Lung (tissue), 12 donors: ENCODE results near the gene NFIA. TPM values are rescaled to one million over a fixed set of nuclear protein-coding genes. Genes with fewer than 3 reads are reported as not detected.

ENCODE experiments used
- ATAC-seq: fragments of 200-7000 bp; cut with Tn5 transposase; one replicate; pipeline ENCODE4 v1.9.1; 2020; ENCODE audit warnings: moderate number of reproducible peaks; ENCODE audit not compliant: insufficient read depth, low FRiP score
- DNase-seq, 3 donors: peaks; one replicate each; pipeline ENCODE4 v3.0.0-alpha.2; 2013 to 2017
- H3K27ac ChIP-seq, 2 donors: one replicate each; pipeline ENCODE4 v1.5.1; 2013; ENCODE audit warnings: mild to moderate bottlenecking in 2 of 2, moderate library complexity in 2 of 2, control low read depth in 1 of 2, inconsistent platforms in 1 of 2, low read depth in 1 of 2, low read length in 1 of 2
- H3K27me3 ChIP-seq, 3 donors: one replicate each; pipeline ENCODE4 v1.5.1; 2013; ENCODE audit warnings: low read length in 2 of 3; ENCODE audit not compliant: control insufficient read depth in 3 of 3, insufficient read depth in 3 of 3
- H3K36me3 ChIP-seq, 4 donors: one replicate each; pipeline ENCODE4 v1.5.1; 2013; ENCODE audit warnings: low read length in 4 of 4, mild to moderate bottlenecking in 1 of 4, moderate library complexity in 1 of 4; ENCODE audit not compliant: control insufficient read depth in 4 of 4, insufficient read depth in 4 of 4
- H3K4me1 ChIP-seq, 5 donors: one replicate each; pipeline ENCODE4 v1.5.1; 2013; ENCODE audit warnings: low read length in 5 of 5, mild to moderate bottlenecking in 2 of 5, moderate library complexity in 1 of 5; ENCODE audit not compliant: control insufficient read depth in 5 of 5, insufficient read depth in 5 of 5
- H3K4me3 ChIP-seq: one replicate; pipeline ENCODE4 v1.5.1; 2013; ENCODE audit warnings: mild to moderate bottlenecking, control low read depth, moderate library complexity
- H3K9ac ChIP-seq, 2 donors: one replicate each; pipeline ENCODE4 v1.5.1; 2013; ENCODE audit warnings: low read length in 2 of 2, control low read depth in 1 of 2; ENCODE audit not compliant: insufficient read depth in 1 of 2
- H3K9me3 ChIP-seq, 4 donors: one replicate each; pipeline ENCODE4 v1.5.1; 2013; ENCODE audit warnings: low read length in 3 of 4, mild to moderate bottlenecking in 1 of 4, moderate library complexity in 1 of 4; ENCODE audit not compliant: control insufficient read depth in 4 of 4, insufficient read depth in 3 of 4
- WGBS, 2 donors: extraction: QIAGEN DNeasy Blood & Tissue Kit; methylation state at CpG; one replicate each; pipeline ENCODE4 v1.1.7; 2013; 5-methylcytosine and 5-hydroxymethylcytosine counted together
- polyA plus RNA-seq, 2 donors: library from polyadenylated mRNA; stranded (reverse); fragments of 200-250 nt; gene quantifications; one replicate each; pipeline ENCODE4 v1.2.1, GENCODE V29; 2013
- total RNA-seq, 2 donors: library from RNA; depleted of rRNA in 1 of 2; stranded (reverse); fragments of >200 nt in 1 of 2; gene quantifications; one replicate each; pipeline ENCODE4 v1.2.1, GENCODE V29; 2014 to 2021
- TF ChIP-seq, protein P1 (sequence below): IDR thresholded peaks from 2 replicates; pipeline ENCODE4 v1.5.1; 2012; ENCODE audit warnings: mild to moderate bottlenecking; ENCODE audit errors: control extremely low read depth, extremely low read depth
- donor health status: control.
- donor health status: control.
- donor health status: Bipolar disorder and iron deficiency.
- donor health status: healthy.
- donor health status: DM: yes; HTN: yes; CAD: no.

NFIA gene
- total and polyA plus RNA-seq, 4 donors: 3.0 to 63.4 (median 34.2) TPM

DNA sequence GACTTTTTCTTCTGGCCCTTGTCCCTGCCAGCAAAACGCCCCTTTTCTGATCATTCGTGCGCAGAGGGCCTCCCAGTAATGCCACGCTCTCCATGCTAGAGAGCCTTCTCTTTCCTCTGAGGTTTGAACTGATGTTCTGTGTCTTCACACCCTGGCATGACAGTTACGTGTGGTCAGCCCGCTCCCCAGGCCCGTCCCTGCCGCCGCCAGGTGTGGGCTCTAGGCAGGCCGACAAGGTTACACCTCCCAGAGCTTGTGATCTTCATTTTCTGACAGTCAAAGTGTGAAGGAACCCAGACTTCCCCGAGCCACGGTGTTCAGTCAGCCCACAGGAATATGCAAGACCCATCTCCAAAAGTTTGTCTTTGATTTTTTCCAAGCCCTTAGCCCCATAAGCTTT is 377.0 kb downstream of the NFIA start:
- TF ChIP-seq, protein P1, sequence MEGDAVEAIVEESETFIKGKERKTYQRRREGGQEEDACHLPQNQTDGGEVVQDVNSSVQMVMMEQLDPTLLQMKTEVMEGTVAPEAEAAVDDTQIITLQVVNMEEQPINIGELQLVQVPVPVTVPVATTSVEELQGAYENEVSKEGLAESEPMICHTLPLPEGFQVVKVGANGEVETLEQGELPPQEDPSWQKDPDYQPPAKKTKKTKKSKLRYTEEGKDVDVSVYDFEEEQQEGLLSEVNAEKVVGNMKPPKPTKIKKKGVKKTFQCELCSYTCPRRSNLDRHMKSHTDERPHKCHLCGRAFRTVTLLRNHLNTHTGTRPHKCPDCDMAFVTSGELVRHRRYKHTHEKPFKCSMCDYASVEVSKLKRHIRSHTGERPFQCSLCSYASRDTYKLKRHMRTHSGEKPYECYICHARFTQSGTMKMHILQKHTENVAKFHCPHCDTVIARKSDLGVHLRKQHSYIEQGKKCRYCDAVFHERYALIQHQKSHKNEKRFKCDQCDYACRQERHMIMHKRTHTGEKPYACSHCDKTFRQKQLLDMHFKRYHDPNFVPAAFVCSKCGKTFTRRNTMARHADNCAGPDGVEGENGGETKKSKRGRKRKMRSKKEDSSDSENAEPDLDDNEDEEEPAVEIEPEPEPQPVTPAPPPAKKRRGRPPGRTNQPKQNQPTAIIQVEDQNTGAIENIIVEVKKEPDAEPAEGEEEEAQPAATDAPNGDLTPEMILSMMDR: no peak
- Histone ChIP-seq H3K27ac (no peak overlapping the region), H3K9me3 (no peaks in the 10 kb centered on the region), H3K4me3 (no peak overlapping the region), H3K4me1 (no peaks in the 10 kb centered on the region), H3K27me3 (no peaks in the 10 kb centered on the region), H3K9ac (no peak overlapping the region), H3K36me3 (peaks cover 0 to 12% (median 4%) of the 10 kb centered on the region in 4 donors)
- ATAC-seq: no peak
- no peak for DNase-seq
- 93% methylated on average over 12 of the region's 12 CpGs for WGBS, 2 donors

DNA sequence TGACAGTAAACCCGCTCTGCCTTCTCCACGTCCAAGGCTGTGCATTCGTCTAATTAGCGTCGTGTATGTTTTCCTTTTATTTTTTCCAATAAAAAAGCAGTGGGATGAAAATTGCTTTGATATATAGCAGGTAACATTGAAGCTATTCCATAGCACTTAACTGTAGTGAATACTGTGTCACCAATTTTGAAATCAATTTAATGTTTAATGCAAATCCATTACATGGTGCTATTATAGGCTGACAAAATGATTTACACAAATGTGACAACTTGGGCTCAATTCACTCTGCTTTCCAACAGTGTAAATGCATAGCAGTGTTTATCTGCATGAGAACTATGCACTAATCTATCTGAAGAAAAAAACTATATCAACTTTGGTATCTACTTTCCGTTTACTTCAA is 377.8 kb downstream of the NFIA start:
- DNase-seq: no peak
- H3K27ac ChIP-seq: no peak overlapping the region
- TF ChIP-seq, protein P1: no peak
- no peak for ATAC-seq
- H3K9me3 ChIP-seq: no peaks in the 10 kb centered on the region
- H3K27me3 ChIP-seq: no peaks in the 10 kb centered on the region
- peaks cover 0 to 12% (median 3%) of the 10 kb centered on the region in 4 donors for H3K36me3 ChIP-seq
- WGBS, 2 donors: 97 to 98% methylated on average over 6 of the region's 6 CpGs
- no peaks in the 10 kb centered on the region for H3K4me1 ChIP-seq
- H3K9ac ChIP-seq: no peak overlapping the region
- H3K4me3 ChIP-seq: no peak overlapping the region

DNA sequence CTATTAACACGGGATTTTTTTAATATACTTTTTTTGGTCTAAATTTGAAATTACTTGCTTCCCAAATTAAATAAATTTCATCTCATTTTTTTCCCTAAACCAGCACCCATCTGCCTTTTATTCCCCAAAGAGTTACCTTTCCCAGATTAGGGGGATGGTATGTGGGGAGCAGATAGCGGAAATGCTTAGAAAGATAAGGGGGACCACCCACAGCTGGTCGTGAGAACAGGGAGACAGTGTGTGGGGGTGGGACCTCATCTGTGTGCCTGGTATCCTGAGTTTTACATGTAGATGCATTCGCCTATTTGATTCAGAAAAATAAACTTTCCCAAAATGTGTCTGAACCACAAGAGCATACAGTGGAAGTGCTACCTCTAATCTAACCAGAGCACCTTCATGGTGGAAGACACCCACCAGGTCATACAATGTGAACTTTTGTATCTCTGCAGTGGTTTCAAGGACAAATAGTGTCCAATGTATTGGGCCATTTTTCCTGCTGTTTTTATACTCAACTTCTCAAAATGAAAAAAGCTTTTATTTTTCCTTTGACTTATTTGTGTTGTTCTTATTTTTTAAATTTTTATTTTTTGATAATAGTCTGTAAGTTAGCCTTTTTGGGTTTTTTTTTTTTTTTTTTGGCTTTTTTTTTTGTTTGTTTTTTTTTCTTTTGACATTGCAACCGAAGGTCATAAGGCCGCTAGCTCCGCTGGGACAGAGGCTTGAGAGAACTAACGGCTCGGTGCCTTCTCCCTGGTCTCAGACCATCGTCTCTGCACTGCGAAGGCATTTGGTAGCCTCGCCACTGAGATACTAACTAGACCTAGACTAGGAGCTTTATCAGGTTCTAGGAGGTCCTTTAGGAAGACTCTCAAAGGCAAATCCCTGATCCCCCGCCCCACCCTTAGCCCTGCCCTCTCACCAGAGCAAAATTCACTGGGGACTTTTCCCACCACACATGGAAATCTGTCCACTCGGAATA is 379.3 kb downstream of the NFIA start:
- TF ChIP-seq, protein P1: no peak
- ATAC-seq (no peak), DNase-seq (no peak)
- Histone ChIP-seq H3K4me3 (no peak overlapping the region), H3K9me3 (no peaks in the 10 kb centered on the region), H3K27me3 (no peaks in the 10 kb centered on the region), H3K4me1 (no peaks in the 10 kb centered on the region), H3K27ac (no peak overlapping the region), H3K9ac (no peak overlapping the region), H3K36me3 (peaks cover 0 to 9% (median 0%) of the 10 kb centered on the region in 4 donors)
- 90% methylated on average over 14 of the region's 14 CpGs for WGBS, 2 donors
